Uterus (tissue), 4 donors: ENCODE results near the gene CCDC8. TPM values are rescaled to one million over a fixed set of nuclear protein-coding genes. Genes with fewer than 3 reads are reported as not detected.

ENCODE experiments used
- DNase-seq, 2 donors: peaks; one replicate each; pipeline ENCODE4 v3.0.0-alpha.2; 2019 to 2020
- H3K27ac ChIP-seq, 2 donors: fragments of 200-600 bp; sonication (generic); 1 replicate in 1 of 2; 2 replicates in 1 of 2; pipeline ENCODE4 v1.5.1; 2016 to 2018
- H3K27me3 ChIP-seq, 2 donors: fragments of 200-600 bp; sonication (generic); one replicate each; pipeline ENCODE4 v1.5.1; 2018 to 2019; ENCODE audit warnings: control low read depth in 1 of 2
- H3K36me3 ChIP-seq, 2 donors: fragments of 200-600 bp; sonication (generic); one replicate each; pipeline ENCODE4 v1.5.1; 2019; ENCODE audit warnings: control low read depth in 1 of 2
- H3K4me1 ChIP-seq, 2 donors: fragments of 200-600 bp; sonication (generic); one replicate each; pipeline ENCODE4 v1.5.1; 2018 to 2019; ENCODE audit warnings: control low read depth in 1 of 2
- H3K4me3 ChIP-seq, 2 donors: fragments of 200-600 bp; sonication (generic); 1 replicate in 1 of 2; 2 replicates in 1 of 2; pipeline ENCODE4 v1.5.1; 2018 to 2019; ENCODE audit warnings: mild to moderate bottlenecking in 1 of 2
- H3K9me3 ChIP-seq, 2 donors: fragments of 200-600 bp; sonication (generic); one replicate each; pipeline ENCODE4 v1.5.1; 2019; ENCODE audit warnings: control low read depth in 1 of 2
- POLR2A ChIP-seq, 2 donors: fragments of 450-650 bp; IDR thresholded peaks; one replicate each; pipeline ENCODE4 v1.6.1; 2016; ENCODE audit warnings: antibody characterized with exemption in 2 of 2, mild to moderate bottlenecking in 1 of 2, moderate library complexity in 1 of 2
- intact Hi-C: fragments of 100-400 bp; cut with DNase I; formaldehyde crosslinking; loops from one replicate; pipeline ENCODE4 v1.15.1; 2023; ENCODE audit warnings: low total_unique reads
- total RNA-seq, 4 donors: library from RNA; depleted of rRNA in 3 of 4; stranded (reverse); fragments of >200 nt in 3 of 4; gene quantifications; one replicate each; pipeline versions ENCODE4 v1.1.0 to v1.2.4, GENCODE V29; 2014 to 2023
- TF ChIP-seq, protein P1 (sequence below), 4 experiments: fragments of 200-600 bp in 2 of 4; fragments of 450-650 bp in 2 of 4; sonication (generic) in 2 of 4; IDR thresholded peaks; one replicate each; pipeline ENCODE4 v1.5.1; 2016 to 2019; ENCODE audit warnings: antibody characterized with exemption in 4 of 4, mild to moderate bottlenecking in 2 of 4, moderate library complexity in 1 of 4
- donor health status: DM: yes; HTN: yes; CAD: no.

The CCDC8 gene
- total RNA-seq, 4 donors from 2014 or later: 7.2 to 89.1 (median 26.2) TPM

DNA sequence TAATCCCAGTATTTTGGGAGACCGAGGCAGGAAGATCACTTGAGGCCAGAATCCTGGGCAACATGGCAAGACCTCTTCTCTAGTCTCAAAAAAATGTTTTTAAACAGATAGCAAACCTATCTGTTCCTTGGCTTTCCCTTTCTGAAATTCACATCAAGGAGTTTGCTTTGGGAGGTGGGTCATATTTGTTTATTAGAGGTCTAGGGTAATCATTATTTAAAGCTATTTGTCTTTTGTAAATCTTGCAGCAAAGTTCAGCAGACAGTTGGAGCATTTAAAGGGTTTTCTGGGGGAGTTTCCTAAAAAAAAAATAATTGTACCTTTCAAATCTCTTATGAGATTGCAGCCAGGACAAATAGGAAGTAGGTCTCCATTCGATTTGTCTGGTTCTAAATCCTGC, 49.0 kb downstream of the CCDC8 start:
- TF ChIP-seq POLR2A (IDR thresholded peaks at IDR 0.05): no peak
- TF ChIP-seq, protein P1, sequence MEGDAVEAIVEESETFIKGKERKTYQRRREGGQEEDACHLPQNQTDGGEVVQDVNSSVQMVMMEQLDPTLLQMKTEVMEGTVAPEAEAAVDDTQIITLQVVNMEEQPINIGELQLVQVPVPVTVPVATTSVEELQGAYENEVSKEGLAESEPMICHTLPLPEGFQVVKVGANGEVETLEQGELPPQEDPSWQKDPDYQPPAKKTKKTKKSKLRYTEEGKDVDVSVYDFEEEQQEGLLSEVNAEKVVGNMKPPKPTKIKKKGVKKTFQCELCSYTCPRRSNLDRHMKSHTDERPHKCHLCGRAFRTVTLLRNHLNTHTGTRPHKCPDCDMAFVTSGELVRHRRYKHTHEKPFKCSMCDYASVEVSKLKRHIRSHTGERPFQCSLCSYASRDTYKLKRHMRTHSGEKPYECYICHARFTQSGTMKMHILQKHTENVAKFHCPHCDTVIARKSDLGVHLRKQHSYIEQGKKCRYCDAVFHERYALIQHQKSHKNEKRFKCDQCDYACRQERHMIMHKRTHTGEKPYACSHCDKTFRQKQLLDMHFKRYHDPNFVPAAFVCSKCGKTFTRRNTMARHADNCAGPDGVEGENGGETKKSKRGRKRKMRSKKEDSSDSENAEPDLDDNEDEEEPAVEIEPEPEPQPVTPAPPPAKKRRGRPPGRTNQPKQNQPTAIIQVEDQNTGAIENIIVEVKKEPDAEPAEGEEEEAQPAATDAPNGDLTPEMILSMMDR (IDR thresholded peaks at IDR 0.05): no peak
- H3K27ac ChIP-seq: no peak overlapping the region
- H3K4me1 ChIP-seq: no peaks in the 10 kb centered on the region
- intact Hi-C loops: no loop called here
- no peaks in the 10 kb centered on the region for H3K9me3 ChIP-seq
- no peaks in the 10 kb centered on the region for H3K36me3 ChIP-seq
- no peak overlapping the region for H3K4me3 ChIP-seq
- no peaks in the 10 kb centered on the region for H3K27me3 ChIP-seq
- no peak for DNase-seq

DNA sequence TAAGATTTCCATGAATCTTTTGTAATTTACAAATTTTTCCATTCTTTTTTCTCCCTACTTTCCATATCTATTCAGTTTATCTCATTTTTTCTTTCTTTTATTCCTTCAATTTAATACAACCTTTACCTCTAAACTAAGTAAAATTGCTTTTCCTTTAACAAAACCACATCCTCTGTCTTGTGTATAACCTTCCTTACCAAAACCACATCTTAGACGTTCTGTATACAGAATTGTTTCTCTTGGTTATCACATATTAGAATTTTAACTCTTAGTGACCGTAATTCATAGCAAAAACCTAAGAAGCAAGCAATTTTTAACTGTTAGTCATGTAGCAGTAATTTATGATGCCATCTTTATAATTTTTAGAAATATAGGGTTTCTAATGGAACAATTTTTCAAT, 51.4 kb downstream of the CCDC8 start:
- Histone ChIP-seq H3K9me3 (no peaks in the 10 kb centered on the region), H3K36me3 (no peaks in the 10 kb centered on the region)
- TF ChIP-seq POLR2A (IDR thresholded peaks at IDR 0.05): no peak
- TF ChIP-seq, protein P1 (IDR thresholded peaks at IDR 0.05): no peak

More for the DNA sequence above, 51.4 kb downstream of the CCDC8 start:
- Histone ChIP-seq H3K4me3 (no peak overlapping the region), H3K27ac (no peak overlapping the region), H3K27me3 (no peaks in the 10 kb centered on the region), H3K4me1 (no peaks in the 10 kb centered on the region)
- intact Hi-C loops: no loop called here
- DNase-seq: no peak

Other genes with a start within 250 kb of the CCDC8 start
- not detected for gene IGFL1, start 183.8 kb downstream of the CCDC8 start, total RNA-seq
- 100 to 1,000 TPM in 2 of 4 donors, 10 to 100 TPM in 2; 21.5 to 212 (median 103) TPM for gene HIF3A, start 116.5 kb downstream of the CCDC8 start, total RNA-seq
- 10 to 100 TPM; 26.1 to 92.3 (median 62.5) TPM for gene PPP5C, start 66.5 kb downstream of the CCDC8 start, total RNA-seq
- gene PNMA8C, start 15.4 kb upstream of the CCDC8 start, total RNA-seq: 1 to 10 TPM in 1 of 4 donors, under 1 TPM in 2, not detected in 1; under 0.01 to 3.7 (median 0.73) TPM
- 10 to 100 TPM in 3 of 4 donors, 1 to 10 TPM in 1; 8.7 to 69.7 (median 16.1) TPM for gene PNMA8A, start 58.0 kb upstream of the CCDC8 start, total RNA-seq
- 1 to 10 TPM in 3 of 4 donors, not detected in 1; 2.2 to 7.9 (median 3.1) TPM for gene PNMA8B, start 82.3 kb upstream of the CCDC8 start, total RNA-seq
- 100 to 1,000 TPM in 3 of 4 donors, 10 to 100 TPM in 1; 83.8 to 225 (median 157) TPM for gene CALM3, start 187.8 kb upstream of the CCDC8 start, total RNA-seq
- gene PTGIR, start 211.5 kb upstream of the CCDC8 start, total RNA-seq: 1 to 10 TPM in 2 of 4 donors, under 1 TPM in 2; 0.51 to 6.1 (median 3.5) TPM
- not detected for gene GNG8, start 222.6 kb upstream of the CCDC8 start, total RNA-seq
- 10 to 100 TPM in 3 of 4 donors, under 1 TPM in 1; 0.29 to 90.1 (median 30.3) TPM for gene DACT3, start 247.6 kb upstream of the CCDC8 start, total RNA-seq